ENCODE results near the gene DTWD2. TPM values are rescaled to one million over a fixed set of nuclear protein-coding genes. Genes with fewer than 3 reads are reported as not detected.

The DTWD2 gene
- total and polyA plus RNA-seq, 2 of the 4 experiments (the other 2 are of a cell fraction) = 1.2 to 1.8 TPM

- ATAC-seq (ENCODE audit: low read depth) (no peak), DNase-seq (no peak)
- Histone ChIP-seq H2AFZ (replicated peaks; ENCODE audit: low read length, poor library complexity) (no peak overlapping the region), H2BK120ac (ENCODE audit: low read depth, low read length) (no peak overlapping the region), H2BK15ac (ENCODE audit: low read depth, low read length) (no peak overlapping the region), H3K4me1 (ENCODE audit: control insufficient read depth, insufficient read depth, low read length) (no peaks in the 10 kb centered on the region), H3K18ac (ENCODE audit: low read depth, low read length) (no peak overlapping the region), H2AK5ac (ENCODE audit: low read depth, low read length) (no peak overlapping the region), H2BK5ac (ENCODE audit: low read depth, low read length, poor library complexity, severe bottlenecking) (no peak overlapping the region), H2AK9ac (replicated peaks; ENCODE audit: low read depth, low read length, poor library complexity) (no peak overlapping the region), H4K91ac (ENCODE audit: insufficient read depth, low read depth, low read length) (no peak overlapping the region), H4K8ac (ENCODE audit: low read depth in 2 of 2, low read length in 2 of 2) (no peak overlapping the region), H3K56ac (ENCODE audit: extremely low read depth, insufficient read depth, low read length) (no peak overlapping the region), H3K79me1 (ENCODE audit: low read depth in 1 of 2, low read length in 2 of 2) (no peaks in the 10 kb centered on the region), H2BK20ac (ENCODE audit: low read depth, low read length) (no peak overlapping the region), H3K36me3 (ENCODE audit: control insufficient read depth, insufficient read depth, low read length) (no peaks in the 10 kb centered on the region), H3K4me2 (ENCODE audit: low read depth, low read length) (no peak overlapping the region), H3K14ac (replicated peaks; ENCODE audit: low read depth, low read length) (no peak overlapping the region), H3K27me3 (ENCODE audit: control insufficient read depth, insufficient read depth, low read length) (no peaks in the 10 kb centered on the region), H3K9me3 (ENCODE audit: control insufficient read depth, insufficient read depth, low read length) (no peaks in the 10 kb centered on the region), H3K4me3 (ENCODE audit: insufficient read depth, low read depth, low read length) (no peak overlapping the region), H3K4ac (ENCODE audit: low read depth, low read length) (no peak overlapping the region), H4K20me1 (ENCODE audit: insufficient read depth, low read length) (no peaks in the 10 kb centered on the region), H3K9me1 (ENCODE audit: insufficient read depth, low read length) (no peaks in the 10 kb centered on the region), H3K23ac (ENCODE audit: low read depth, low read length) (no peak overlapping the region), H3K9ac (ENCODE audit: low read depth, low read length) (no peak overlapping the region), H3K27ac (ENCODE audit: insufficient read depth, low read length) (no peak overlapping the region), H4K5ac (ENCODE audit: low read depth, low read length) (no peak overlapping the region)
- in situ Hi-C loops (cut with MboI; ENCODE audit: low sequenced_read_pairs) (no loop called here), dilution Hi-C loops (cut with HindIII; ENCODE audit: low sequenced_read_pairs, unreplicated experiment) (no loop called here), intact Hi-C loops (cut with micrococcal nuclease) (no loop called here)
- POLR2A ChIA-PET (ENCODE audit: unreplicated experiment) = no interaction called here
- no TSS peak for BruUV-seq (replicated peaks)
- no peak for TF ChIP-seq MAZ (IDR thresholded peaks at IDR 0.05; ENCODE audit: borderline replicate concordance, low read depth, low read length)
- TF ChIP-seq ELK1 (IDR thresholded peaks at IDR 0.05; ENCODE audit: borderline replicate concordance, low read depth, low read length) = no peak
- TF ChIP-seq SMC3 (IDR thresholded peaks at IDR 0.05; ENCODE audit: low read depth, low read length) = no peak
- no peak for TF ChIP-seq MXI1 (IDR thresholded peaks at IDR 0.05; ENCODE audit: borderline replicate concordance, low read depth, low read length)
- no peak for TF ChIP-seq FOS (IDR thresholded peaks at IDR 0.05; ENCODE audit: low read depth, low read length)
- TF ChIP-seq RFX5 (IDR thresholded peaks at IDR 0.05; ENCODE audit: low read depth, low read length) = no peak
- TF ChIP-seq MAFK (IDR thresholded peaks at IDR 0.05; ENCODE audit: low read depth, low read length) = 0 out of 2 replicates have a peak, but pooled peaks have one; percentile 2
- TF ChIP-seq USF2 (IDR thresholded peaks at IDR 0.05; ENCODE audit: low read depth, low read length) = no peak
- no CpG with 5 or more reads among the region's 1 CpG for WGBS, 2 experiments (ENCODE audit: extremely low coverage in 2 of 2, insufficient read length in 1 of 2)
- CTCF ChIA-PET = no interaction called here
These were observed 153.6 kb downstream of the DTWD2 start for GRCh38 chr5:118834710-118835109.
